SW480 (cell line): ENCODE results near the gene PCDHGA4.
"Not testable (repeated sequence)": the region's sequence is repeated elsewhere in the genome, so short reads cannot be mapped to it uniquely, and the experiment has no call there.

Source experiments
- DNase-seq: peaks from one replicate; pipeline ENCODE4 v3.0.0-alpha.2; 2016; ENCODE audit warnings: low spot score

The PCDHGA4 gene

GRCh38 chr5:141349917-141350619, 4.8 kb upstream of the PCDHGA4 start, which contains the start of gene PCDHGB1:
PCDHGB1 (plus strand) TSS chr5:141350099; CDS start chr5:141350261, 162 bp downstream.
- DNase-seq = peak; percentile 21

- DNase-seq = no peak
Measured at GRCh38 chr5:141351591-141351990, 3.2 kb upstream of the PCDHGA4 start.

- DNase-seq = no peak
Measured at GRCh38 chr5:141355641-141356040, 820 bp downstream of the PCDHGA4 start.

- no peak for DNase-seq
Measured at GRCh38 chr5:141356133-141356532, 1.3 kb downstream of the PCDHGA4 start.

- DNase-seq = no peak
Measured at GRCh38 chr5:141356950-141357349, 2.1 kb downstream of the PCDHGA4 start.

- DNase-seq = peak; percentile 31
Measured at GRCh38 chr5:141359790-141360426, 5.1 kb downstream of the PCDHGA4 start, which contains the start of gene PCDHGB2. PCDHGB2 (plus strand) TSS chr5:141359994; CDS start chr5:141360136, 142 bp downstream.

GRCh38 chr5:141360685-141361084, 5.9 kb downstream of the PCDHGA4 start:
- DNase-seq = no peak

GRCh38 chr5:141362719-141363118, 7.9 kb downstream of the PCDHGA4 start:
- no peak for DNase-seq

GRCh38 chr5:141363952-141364660, 9.3 kb downstream of the PCDHGA4 start, which contains the start of gene PCDHGA5:
PCDHGA5 (plus strand) TSS chr5:141364162; CDS start chr5:141364331, 169 bp downstream.
- no peak for DNase-seq

GRCh38 chr5:141366016-141366896, 11.4 kb downstream of the PCDHGA4 start:
- no peak for DNase-seq

GRCh38 chr5:141369994-141370848, 15.4 kb downstream of the PCDHGA4 start, which contains the start of gene PCDHGB3:
PCDHGB3 (plus strand) TSS chr5:141370242; CDS start chr5:141370395, 153 bp downstream.
- DNase-seq = no peak

GRCh38 chr5:141371572-141372475, 17.0 kb downstream of the PCDHGA4 start:
- no peak for DNase-seq

GRCh38 chr5:141373673-141374317, 19.0 kb downstream of the PCDHGA4 start, which contains the start of gene PCDHGA6:
PCDHGA6 (plus strand) TSS chr5:141373891; CDS start chr5:141374084, 193 bp downstream.
- DNase-seq = peak; percentile 30

- no peak for DNase-seq
Measured at GRCh38 chr5:141374627-141375026, 19.8 kb downstream of the PCDHGA4 start.

GRCh38 chr5:141375444-141376155, 20.8 kb downstream of the PCDHGA4 start:
- not testable (repeated sequence) for DNase-seq

- no peak for DNase-seq
Measured at GRCh38 chr5:141382469-141383294, 27.9 kb downstream of the PCDHGA4 start, which contains the start of gene PCDHGA7. PCDHGA7 (plus strand) TSS chr5:141382742; CDS start chr5:141382900, 158 bp downstream.

GRCh38 chr5:141383345-141383744, 28.5 kb downstream of the PCDHGA4 start:
- no peak for DNase-seq
